NCI-H1417 treated with DMSO at 0.1 percent for 48 hours (cell line): ENCODE results near the gene PPP1R3C.

ENCODE experiments used
- DNase-seq: peaks from one replicate; lab custom pipeline; 2025; lab: John Stamatoyannopoulos, UW

PPP1R3C gene

DNA sequence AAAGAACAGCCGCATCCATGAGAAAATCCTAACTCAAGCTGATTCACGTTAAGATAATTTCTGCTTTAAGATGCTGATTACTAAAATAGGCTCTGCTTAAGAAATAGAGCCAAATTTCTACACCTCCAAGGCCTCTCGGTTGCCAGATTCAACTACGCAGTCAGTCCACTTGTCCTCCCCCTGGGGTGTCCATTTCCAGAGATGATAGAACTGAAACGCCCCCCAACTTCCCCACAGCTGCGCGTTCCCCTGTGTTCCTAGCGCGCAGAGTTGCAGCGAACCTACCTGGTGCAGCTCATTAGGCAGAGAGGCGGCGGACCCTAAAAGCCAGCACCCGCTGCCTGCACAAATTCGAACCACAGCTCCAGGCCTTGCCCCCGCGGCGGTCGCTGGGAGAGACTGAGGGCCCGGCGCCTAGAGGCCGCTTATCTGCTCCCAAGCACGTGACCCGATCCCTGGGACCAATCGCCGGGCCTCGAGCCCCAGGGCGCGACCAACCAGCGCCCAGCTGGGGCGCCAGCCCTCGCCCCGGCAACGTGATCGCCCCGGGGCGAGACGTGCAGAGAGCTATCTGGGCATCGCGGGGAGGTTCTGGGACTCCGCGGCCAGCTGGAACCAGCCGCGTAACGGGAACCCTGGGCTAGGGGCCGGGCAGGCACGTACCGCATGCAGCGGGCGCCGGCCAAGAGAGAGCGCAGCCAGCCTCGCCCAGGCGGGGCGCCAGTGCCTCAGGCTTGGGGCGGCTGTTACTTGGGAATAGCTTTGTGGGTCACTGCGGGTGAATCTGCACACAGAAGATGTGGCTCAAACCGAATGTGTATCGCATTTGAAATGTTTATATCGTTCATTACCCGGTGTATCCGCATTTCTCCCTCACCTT lies at the start of gene PPP1R3C:
Gene PPP1R3C (minus strand): TSS at position 401 of the 880 bp plus-strand sequence. CDS start 102 bp downstream, at position 299.
- peak; percentile 68 for DNase-seq

DNA sequence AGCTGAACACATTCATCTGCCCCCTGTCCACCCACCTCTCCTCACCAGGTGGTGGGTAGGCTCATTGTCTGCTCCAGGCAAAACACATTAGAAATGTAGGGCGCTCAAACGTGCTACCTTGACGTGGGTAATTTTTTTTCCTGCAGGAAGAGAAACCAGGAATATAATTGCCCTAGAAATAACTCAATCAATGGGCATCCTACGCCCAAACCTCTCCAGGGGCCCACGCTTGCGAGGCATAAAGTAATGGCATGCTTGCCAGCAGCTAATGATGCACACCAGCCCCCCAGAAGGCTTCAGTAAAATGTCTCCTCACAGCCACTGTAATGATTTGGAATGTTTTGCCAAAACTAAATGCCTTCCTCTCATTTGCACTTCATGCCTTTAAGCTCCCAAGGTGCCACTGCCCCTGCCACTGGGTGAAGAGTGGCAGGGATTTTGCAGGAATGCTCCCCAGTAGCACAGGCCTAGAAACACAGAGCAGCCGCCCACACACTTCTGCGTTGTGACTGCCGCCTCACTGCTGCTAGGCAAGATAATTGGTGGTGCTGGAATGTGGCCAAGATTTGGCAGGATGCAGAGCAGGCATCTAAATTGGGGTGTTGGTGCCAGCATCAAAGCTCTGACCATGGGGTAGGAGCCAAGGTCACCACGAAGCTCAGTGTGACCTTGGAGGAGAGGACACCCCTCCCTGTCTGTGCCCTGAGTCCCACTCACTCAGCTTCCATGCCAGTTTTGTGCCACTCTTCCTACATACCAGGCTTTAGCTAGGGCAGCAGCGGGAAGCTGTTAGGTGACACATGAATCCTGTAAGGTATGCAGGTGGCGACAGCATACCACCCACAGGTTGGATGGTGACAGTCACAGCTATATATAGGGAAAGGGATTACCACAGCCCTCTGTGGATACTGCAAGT lies 48.7 kb upstream of the PPP1R3C start:
- DNase-seq = no peak

DNA sequence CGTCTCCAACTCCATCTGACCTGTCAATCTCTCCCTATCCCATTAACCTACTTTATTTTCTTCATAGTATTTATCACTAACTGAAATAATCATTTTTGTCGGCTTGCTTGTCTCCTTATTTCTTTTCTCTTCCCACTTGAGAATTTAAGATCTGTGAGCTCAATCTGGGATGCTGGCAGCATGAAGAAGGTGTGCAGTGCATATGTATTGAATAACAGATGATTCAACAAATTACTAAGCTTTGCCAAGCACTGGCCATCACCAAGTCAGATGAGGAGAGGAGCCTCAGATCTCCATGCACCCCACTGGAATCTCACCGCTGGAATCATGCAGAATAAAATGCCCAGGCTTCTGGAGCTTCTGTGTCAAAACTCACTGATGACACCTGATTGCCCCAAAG lies 47.6 kb upstream of the PPP1R3C start:
- DNase-seq = no peak

DNA sequence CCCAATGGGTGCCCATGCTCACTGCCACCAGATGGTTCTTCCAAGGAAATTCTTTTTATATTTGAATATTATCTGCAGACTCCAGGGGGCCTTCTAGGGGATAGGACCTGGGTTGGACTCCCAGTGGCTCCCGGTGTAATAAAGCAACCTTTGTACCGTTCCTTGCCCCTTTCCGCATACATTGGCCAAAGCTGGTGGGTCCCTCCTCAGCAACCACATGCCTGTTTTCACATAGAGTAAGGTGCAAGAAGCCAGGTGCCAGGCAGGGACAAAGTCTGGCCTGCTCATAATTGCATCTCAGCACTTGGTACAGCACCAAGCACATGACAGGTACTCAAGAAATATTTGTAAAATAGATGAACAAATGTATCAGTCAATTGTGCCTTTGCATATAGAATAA lies 46.4 kb upstream of the PPP1R3C start:
- no peak for DNase-seq

DNA sequence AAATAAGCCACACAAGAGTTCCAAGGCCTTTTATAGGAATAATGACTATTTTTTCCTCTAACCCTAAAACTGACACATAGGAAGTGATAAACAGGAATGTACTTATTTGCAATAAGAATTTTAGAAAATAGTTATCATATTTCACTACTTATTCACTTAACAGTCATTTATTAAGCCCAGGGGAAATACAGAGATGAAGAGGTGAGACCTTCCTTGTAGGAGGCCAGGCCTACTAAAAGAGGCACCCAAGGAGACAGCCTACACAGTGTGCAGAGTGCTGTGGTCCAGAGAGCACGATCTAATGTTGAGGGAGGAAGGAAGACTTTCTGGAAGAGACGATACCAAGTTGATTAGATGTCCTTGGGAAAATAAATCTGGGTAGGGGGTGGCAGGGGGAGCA lies 45.0 kb upstream of the PPP1R3C start:
- no peak for DNase-seq

DNA sequence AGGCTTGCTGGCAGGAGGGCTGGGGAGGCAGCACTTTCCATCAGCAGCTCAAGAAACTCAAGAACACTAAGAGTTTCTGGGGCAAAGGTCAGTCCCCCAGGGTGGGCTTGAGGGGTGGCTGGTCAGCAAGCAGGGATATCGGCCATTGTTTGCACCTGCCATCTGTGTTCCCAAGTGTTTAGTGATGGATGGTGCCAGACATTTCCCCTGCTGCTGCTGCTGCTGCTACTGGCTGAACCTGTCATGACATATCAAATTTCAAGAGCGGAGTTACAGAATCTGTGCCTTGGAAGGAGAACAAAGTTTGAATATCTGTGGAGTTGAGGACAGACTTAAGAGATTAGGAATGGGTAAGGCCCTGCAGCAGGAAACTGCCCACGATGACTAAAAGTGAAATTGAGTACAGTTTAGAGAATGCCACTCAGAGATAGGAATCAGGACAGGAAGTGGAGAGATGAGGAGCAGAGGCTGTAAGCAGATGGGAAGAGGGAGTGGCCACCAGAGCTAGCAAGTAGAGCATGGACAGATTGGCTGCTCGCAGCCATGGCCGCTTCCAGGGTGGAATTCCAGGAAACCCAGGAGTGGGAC lies 39.2 kb upstream of the PPP1R3C start:
- no peak for DNase-seq

DNA sequence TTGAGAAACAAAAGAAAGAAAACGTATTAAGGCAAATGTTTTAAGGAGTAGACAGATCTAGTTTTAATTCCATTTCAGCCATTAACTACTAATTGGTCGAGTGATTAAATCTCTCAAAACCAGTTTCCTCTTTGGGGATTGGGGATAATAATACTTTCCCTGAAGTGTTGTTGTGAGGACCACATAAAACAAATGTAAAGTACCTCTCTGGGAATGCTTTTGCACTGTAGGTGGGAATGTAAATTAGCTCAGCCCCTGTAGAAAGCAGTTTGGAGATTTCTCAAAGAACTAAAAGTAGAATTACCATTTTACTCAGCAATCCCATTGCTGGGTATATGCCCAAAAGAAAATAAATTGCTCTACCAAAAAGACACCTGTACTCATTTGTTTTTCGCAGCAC lies 36.0 kb upstream of the PPP1R3C start:
- DNase-seq = no peak

DNA sequence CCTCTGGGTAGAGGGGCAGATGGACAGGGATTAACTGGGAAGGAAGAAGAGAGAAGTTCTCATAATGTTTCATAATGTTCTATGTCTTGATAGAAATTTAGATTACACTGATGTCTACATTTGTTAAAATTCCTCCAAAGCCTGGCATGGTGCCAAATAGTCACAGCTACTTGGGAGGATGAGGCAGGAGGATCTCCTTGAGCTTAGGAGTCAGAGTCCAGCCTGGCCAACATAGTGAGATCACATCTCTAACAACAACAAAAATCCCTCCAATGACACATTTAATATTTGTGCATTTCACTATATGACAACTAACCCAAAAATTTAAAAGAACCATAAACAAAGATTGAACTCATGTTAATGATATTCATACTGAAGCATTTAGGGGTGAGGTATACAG lies 33.0 kb upstream of the PPP1R3C start:
- no peak for DNase-seq

DNA sequence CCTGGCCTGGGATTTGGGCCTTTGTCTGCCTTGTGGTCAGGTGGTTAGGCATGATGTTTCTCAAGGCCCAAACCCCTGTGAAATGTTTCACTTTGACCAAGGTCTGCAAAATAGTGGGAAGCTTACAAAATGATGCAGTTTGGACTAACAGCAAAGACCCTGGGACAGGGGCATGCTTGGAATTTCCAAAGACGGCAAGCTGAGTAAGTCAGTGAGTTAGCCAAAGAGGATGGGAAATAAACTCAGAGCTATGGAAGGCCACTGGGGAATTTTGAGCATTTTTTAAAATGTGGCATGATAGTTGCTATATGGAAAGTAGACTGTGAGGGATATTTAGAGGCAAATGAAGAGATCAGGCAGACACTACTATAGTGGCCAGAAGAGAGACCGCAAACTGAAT lies 31.6 kb upstream of the PPP1R3C start:
- DNase-seq = no peak

DNA sequence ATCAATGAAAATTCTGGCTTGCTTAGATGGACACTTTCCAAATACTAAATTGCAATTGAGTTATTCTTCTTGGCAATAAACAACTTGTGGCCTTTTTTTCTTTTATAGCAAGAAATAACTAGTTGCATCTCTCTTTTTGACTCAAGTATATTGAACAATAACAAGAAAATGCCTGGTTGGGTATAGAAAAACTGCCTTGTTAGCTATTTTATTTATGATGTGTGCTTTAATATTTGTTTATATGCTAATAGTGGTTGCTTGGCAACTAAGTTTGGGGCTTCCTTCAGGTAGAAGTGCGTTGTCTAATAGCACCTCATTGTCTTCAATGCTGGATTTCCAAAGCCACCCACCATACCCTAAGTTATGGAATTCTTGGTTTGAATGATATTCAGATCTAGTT lies 30.1 kb upstream of the PPP1R3C start:
- DNase-seq = no peak

DNA sequence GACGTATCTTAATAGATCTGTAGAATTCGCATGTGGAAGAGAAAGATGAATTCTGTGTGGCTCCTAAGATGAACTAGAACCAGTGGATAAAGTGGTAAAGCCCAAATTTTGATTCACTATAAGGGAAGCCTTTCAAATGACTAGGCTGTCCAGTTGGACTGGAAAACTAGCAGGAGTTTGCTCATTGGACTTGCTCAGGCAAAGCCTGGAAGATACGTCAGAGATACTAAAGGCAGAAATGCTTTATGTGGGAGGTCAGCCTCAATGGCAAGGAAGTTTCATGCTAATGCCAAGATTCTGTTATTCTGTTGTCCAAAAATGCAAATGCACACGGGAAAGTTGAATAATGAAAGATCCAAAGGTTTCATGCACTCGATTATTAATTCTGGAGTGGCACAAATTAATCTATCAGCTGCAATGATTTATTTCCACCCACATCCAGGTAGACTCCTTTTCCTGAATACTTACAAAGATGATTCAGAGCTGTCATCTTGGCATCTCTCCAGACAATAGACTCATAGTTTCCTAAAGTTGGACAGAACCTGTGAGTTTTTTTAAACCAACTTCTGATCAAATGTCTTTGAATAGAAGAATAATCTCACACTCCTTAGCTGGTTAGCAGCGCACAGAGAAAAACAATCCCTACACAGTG lies 20.5 kb upstream of the PPP1R3C start:
- no peak for DNase-seq

DNA sequence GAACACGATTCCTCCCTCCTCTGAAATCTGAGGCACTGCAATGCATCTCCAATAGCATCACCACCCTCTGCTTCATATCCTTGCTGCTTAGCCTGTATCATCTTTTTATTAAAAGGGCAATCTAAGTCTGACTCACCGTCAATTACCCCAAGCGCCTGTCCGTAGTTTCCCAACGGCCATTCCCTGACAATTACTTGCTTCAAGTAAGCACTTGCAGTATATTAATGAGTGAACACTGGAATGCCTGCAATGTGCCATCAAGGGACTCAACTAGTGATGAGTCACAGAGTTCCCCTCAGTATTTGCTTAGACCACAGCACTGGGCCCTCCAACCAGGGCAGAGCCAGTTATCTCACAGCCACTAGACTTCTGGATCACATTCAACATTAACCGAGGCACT lies 19.5 kb upstream of the PPP1R3C start:
- no peak for DNase-seq

DNA sequence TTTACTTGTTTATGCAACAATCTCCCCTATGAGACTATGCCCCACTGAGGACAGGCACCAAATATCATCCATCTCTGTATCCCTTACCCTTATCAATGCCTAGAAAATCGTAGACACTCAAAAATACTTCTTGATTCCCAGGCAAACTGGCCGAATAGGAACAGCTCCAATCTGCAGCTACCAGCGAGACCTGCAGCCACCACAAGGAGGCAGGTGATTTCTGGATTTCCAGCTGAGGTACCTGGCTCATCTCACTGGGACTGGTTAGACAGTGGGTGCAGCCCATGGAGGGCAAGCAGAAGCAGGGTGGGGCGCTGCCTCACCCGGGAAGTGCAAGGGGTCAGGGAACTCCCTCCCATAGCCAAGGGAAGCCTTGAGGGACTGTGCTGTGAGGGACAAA lies 10.8 kb upstream of the PPP1R3C start:
- DNase-seq = no peak

DNA sequence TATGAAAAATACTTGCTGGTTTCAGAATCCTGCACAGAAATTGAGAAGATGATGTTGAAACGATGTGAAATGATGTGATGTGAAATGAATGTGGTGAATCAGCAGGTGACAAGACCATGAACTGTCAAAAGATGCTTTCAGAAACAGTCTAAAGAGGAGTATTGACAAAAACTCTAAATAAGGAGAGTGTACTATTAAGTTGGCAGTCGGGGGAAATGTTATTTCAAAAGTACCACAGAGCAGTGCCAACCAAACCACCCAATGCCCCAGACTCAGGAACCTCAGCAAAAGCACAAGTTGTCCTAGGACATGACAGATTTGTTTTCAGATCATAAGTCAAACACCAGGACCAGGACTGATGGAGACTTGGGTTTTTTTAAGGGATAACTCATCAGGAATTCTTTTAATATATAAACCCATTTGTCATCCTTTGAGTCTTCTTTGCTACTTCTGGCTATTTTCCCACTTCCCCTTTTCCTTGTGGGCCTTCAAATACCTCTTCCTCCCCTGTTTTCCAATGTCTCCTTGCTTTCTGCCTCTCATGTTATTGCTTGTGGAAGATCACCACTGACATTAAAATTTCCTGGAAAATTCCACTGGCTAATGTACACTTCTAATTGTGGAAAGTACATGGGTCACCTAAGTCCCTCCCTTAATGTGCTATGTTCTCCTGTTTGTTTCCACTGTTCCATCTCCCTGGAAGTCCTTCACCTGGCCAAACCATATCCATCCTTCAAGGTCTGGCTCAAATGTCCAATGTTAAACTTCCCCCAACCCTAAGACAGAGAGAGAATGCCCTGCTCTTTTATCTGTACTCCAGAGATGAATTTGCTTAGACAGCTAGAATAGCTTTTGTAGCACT lies 10.2 kb upstream of the PPP1R3C start:
- DNase-seq = no peak

DNA sequence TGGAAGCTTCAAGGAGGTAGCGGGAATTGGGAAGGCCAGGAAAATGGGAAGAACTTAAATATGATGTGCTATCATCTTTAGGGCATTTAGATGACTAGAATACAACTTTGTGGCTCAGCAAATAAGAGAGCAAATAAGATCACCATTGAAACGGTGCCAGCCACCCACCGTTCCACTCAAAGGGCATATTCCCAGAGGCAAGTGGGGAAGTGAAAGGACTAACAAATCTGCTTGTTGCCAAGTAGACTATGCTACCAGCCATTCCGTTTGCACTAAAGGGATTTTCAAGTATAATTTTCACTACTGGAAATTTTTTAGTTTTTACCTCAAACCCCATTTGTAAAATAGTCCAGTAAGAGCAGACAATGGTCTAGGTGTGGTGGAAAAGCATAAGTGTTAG lies 4.0 kb upstream of the PPP1R3C start:
- DNase-seq = no peak

DNA sequence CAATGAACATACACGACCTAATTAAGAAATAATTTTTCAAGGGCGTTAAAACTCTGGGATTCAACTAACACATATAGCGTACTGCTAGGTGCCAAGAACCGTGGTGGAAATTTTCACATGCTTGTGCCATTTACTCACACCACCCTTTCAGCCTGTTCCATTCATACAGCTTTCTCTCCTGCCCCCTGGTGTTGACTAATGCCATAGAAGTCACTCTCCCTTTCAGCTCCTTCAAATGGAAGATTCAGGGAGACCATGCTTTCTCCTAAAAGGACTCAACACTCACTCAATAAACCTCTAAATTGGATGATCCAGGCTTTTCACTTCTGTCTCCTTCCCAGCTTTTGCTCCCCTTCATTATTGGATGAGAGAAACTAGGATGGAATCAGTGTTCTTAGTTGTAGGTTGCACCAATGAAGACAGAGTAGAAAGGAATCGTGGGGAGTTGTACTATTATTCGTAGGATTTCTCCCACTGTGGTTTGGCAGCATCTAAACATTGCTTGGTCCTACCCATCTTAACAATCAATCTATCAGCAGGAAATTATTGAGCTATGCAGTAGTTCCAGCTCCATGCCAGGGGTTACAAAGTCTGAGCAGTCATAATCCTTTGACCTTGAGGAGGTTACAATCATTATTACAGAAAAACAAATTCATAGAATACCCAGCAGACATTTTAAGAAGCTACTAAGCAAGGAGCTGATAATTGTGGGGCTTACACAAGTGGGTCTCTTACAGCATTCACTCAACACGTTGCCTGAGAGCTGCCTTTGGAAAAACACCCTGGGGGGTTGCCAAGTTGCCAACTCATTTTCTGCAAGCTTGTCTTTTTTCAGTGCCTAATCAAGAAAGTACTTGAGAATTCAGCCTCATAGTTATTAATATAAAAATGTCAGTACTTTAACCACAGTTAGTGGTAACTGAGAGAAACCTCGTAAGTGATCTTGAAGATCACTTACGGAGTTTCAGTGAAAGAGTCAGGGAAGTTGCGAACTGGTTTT lies 2.8 kb upstream of the PPP1R3C start:
- peak; percentile 33 for DNase-seq

DNA sequence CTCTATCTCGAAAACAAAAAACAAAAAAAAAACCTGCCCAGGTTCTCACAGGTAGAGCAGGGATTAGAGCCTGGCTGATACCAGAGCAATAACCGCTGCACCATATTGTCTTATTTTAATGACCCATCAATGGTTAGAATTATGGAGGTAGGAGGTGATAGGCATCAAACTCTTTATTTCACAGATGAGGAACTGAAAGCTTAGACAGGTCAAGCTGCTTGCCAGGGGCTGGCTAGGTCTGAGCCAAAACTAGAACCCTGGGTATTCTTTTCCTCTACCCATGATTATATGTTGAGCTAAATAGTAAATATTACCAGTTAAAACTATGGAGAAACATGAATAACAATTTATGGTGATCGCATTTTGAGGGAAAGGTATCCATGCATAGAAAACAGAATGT lies 2.0 kb upstream of the PPP1R3C start:
- no peak for DNase-seq

DNA sequence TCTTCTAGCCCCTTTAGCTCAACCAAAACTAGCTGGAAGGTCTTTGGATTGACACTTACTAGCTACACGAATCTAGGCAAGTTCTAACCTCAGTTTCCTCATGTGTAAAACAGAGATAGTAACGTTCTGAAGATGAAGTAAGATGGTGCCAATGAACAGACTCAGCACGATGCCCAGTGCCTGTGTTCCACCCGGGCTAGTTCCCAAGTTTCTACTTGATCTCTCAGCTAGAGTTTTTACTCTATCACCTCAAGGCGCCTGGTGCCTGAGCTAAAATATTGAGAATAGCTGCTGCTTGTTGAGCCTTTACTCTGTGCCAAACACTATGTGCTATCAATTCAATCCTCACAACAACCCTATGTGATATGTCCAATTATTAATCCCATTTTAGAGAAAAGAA lies 1.4 kb upstream of the PPP1R3C start:
- no peak for DNase-seq

DNA sequence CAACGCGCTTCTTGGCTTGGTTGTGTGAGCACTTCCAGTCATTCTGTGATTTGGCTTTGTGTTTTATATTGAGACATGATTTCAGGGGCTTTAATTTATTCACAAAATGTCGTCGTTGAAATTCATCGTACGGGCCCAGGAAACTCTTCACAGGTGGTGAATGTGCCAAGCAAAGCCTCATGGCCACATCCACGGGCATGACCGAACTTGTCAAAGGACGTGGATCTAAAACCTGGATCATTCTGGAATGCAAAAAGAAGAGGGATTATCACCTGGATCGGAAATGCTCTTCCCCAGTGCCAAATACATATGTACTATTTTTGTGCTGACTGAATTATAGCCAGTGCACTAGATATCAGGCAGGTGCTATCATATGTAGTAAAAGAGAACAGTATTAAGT lies 2.2 kb downstream of the PPP1R3C start:
- no peak for DNase-seq
